GM12891 (cell line): Measurements from ENCODE around the gene PALM.

Experiments
- POLR2A ChIP-seq: IDR thresholded peaks from 2 replicates; pipeline ENCODE4 v1.6.1; 2011; ENCODE audit warnings: low read depth, low read length, control low read depth
- POLR2AphosphoS5 ChIP-seq: IDR thresholded peaks from 2 replicates; pipeline ENCODE4 v1.6.1; 2011; ENCODE audit warnings: low read depth, low read length, control low read depth
- SPI1 ChIP-seq: IDR thresholded peaks from 2 replicates; pipeline ENCODE4 v1.6.1; 2011; ENCODE audit warnings: low read depth, low read length, control low read depth

DNA sequence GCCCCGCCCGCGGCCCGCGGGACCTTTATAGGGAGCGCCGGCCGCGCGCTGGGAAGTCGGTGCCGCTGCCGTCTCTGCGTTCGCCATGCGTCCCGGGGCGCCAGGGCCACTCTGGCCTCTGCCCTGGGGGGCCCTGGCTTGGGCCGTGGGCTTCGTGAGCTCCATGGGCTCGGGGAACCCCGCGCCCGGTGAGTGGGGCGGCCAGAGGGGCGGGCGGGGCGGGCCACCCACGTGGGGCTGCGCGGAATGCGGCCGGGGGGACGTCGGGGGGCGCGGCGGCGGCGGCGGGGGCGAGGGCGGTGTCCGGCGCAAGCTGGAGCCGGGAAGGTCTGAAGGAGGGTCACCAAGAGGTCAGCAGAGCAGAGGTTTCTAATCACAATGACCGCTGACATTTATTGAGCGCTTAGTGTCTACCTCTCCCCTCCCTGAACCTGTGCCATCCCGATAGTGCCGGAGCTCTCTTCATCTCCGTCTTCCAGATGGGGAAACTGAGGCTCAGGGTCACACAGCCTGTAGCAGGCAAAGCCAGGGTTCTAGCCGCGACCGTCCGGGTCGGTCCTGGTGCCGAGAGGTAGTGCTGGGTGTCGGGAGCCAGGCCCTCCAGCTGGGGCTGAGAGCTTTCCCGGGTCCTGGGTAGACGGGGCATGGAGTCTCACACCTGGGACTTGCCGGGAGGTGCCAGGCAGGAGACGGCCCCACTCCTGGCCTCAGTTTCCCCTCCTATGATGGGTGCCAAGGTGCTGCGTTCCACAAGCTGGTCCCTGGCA is 32.2 kb upstream of the PALM start, which contains the start of gene FSTL3:
- no peak for TF ChIP-seq POLR2A
- TF ChIP-seq POLR2AphosphoS5: no peak
- no peak for TF ChIP-seq SPI1
